PFSK-1 (cell line): ENCODE measurements around the gene FBXO30.

Experiments
- FOXP2 ChIP-seq: optimal IDR thresholded peaks from 2 replicates; pipeline ENCODE3; 2011; ENCODE audit warnings: borderline replicate concordance, control low read depth, inconsistent platforms; ENCODE audit not compliant: insufficient read depth; ENCODE audit errors: extremely low read length, extremely low read depth
- POLR2AphosphoS5 ChIP-seq: IDR thresholded peaks from 2 replicates; pipeline ENCODE4 v1.6.1; 2012; ENCODE audit warnings: low read depth, mild to moderate bottlenecking, control low read depth, low read length, moderate library complexity
- REST ChIP-seq, 2 experiments: IDR thresholded peaks; 2 replicates each; pipeline versions ENCODE4 v1.6.1 to v1.8.0; 2011 to 2012; ENCODE audit warnings: low read depth in 2 of 2, low read length in 2 of 2, control low read depth in 1 of 2, inconsistent platforms in 1 of 2, mild to moderate bottlenecking in 1 of 2, moderate library complexity in 1 of 2; ENCODE audit not compliant: insufficient read depth in 1 of 2
- SIN3A ChIP-seq: IDR thresholded peaks from 2 replicates; pipeline ENCODE4 v1.6.1; 2012; ENCODE audit warnings: mild to moderate bottlenecking, low read length, moderate library complexity, borderline replicate concordance; ENCODE audit not compliant: insufficient read depth
- TAF1 ChIP-seq: IDR thresholded peaks from 2 replicates; pipeline ENCODE4 v1.6.1; 2012; ENCODE audit warnings: low read length, control low read depth, borderline replicate concordance; ENCODE audit not compliant: insufficient read depth

FBXO30 gene

GRCh38 chr6:145808239-145808638, 6.4 kb downstream of the FBXO30 start:
- TF ChIP-seq SIN3A (no peak), FOXP2 (no peak), TAF1 (no peak), POLR2AphosphoS5 (no peak), REST (IDR thresholded peaks at IDR 0.05; ENCODE audit: insufficient read depth in 1 of 2, low read depth in 2 of 2, low read length in 2 of 2) (no peak)

- TF ChIP-seq REST (IDR thresholded peaks at IDR 0.05; ENCODE audit: insufficient read depth in 1 of 2, low read depth in 2 of 2, low read length in 2 of 2) (no peak), POLR2AphosphoS5 (no peak), SIN3A (no peak), FOXP2 (no peak), TAF1 (no peak)
These were observed 12.5 kb downstream of the FBXO30 start for GRCh38 chr6:145802141-145802540.

- TF ChIP-seq REST (IDR thresholded peaks at IDR 0.05; ENCODE audit: insufficient read depth in 1 of 2, low read depth in 2 of 2, low read length in 2 of 2) (no peak), TAF1 (no peak), SIN3A (no peak), POLR2AphosphoS5 (no peak), FOXP2 (no peak)
These were observed 13.6 kb downstream of the FBXO30 start for GRCh38 chr6:145801021-145801420.

- no peak for TF ChIP-seq TAF1
- no peak for TF ChIP-seq FOXP2
- no peak for TF ChIP-seq SIN3A
- TF ChIP-seq POLR2AphosphoS5, result no peak
- no peak for TF ChIP-seq REST (IDR thresholded peaks at IDR 0.05; ENCODE audit: insufficient read depth in 1 of 2, low read depth in 2 of 2, low read length in 2 of 2)
These were observed 16.1 kb downstream of the FBXO30 start for GRCh38 chr6:145798530-145798929.

- no peak for TF ChIP-seq POLR2AphosphoS5
- no peak for TF ChIP-seq TAF1
- no peak for TF ChIP-seq SIN3A
- no peak for TF ChIP-seq FOXP2
These were observed 25.2 kb downstream of the FBXO30 start for GRCh38 chr6:145789443-145789842.
